ENCODE results near the gene PAIP2B.

PAIP2B gene, protein sequence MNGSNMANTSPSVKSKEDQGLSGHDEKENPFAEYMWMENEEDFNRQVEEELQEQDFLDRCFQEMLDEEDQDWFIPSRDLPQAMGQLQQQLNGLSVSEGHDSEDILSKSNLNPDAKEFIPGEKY

GRCh38 chr2:71226965-71227560 lies at the start of gene PAIP2B:
Gene PAIP2B (minus strand): TSS chr2:71227103. CDS start chr2:71202589, 24,514 bp downstream.
- H3K4me2 ChIP-seq (ENCODE audit: low read depth, low read length): peak within 1 kb of the TSS; percentile 91
- peak within 1 kb of the TSS; percentile 61 for H3K9ac ChIP-seq (ENCODE audit: low read length)

DNA sequence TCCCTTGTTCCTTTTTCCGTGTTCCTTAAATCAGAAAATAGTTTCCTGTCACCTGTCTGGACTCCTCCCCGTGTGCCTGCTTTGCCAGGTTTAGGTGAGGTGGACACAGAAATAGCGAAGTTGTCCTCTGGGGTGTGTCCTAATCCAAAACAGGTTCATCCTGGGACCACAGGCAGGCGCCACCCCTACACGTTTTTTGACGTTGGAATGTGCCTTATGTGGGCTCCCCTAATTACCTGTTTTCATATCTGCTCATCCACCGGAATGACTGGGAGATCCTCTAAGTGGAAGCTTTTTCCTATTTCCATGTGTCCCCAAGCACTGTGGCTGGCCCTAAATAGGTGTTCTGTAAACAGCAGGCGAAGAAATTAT lies 49.0 kb upstream of the PAIP2B start:
- no peak for TF ChIP-seq EZH2phosphoT487 (IDR thresholded peaks at IDR 0.05; ENCODE audit: low read length)
- no peak for TF ChIP-seq EZH2 (optimal IDR thresholded peaks at IDR 0.05; ENCODE audit: low read depth, low read length)
- TF ChIP-seq CTCF (IDR thresholded peaks at IDR 0.05; ENCODE audit: low read length): no peak
- peak overlapping the region; percentile 78 for H3K4me3 ChIP-seq (ENCODE audit: low read length)
- peak; percentile 7 for DNase-seq
- peak overlapping the region; percentile 78 for H3K4me2 ChIP-seq (ENCODE audit: low read depth, low read length)
- H3K79me2 ChIP-seq (ENCODE audit: low read length): peaks cover 28% of the 10 kb centered on the region
- H4K20me1 ChIP-seq (ENCODE audit: insufficient read depth, low read length): no peaks in the 10 kb centered on the region
- H3K27ac ChIP-seq (ENCODE audit: low read length): no peak overlapping the region
- peaks cover 9% of the 10 kb centered on the region; the same call in 1 of the 2 replicates for H3F3A ChIP-seq (ENCODE audit: insufficient read depth, low read length)
- H3K27me3 ChIP-seq (replicated peaks; ENCODE audit: insufficient read depth, low read length): no peaks in the 10 kb centered on the region
- no peaks in the 10 kb centered on the region for H3K9me3 ChIP-seq (replicated peaks; ENCODE audit: insufficient read depth, low read length)
- H3K4me1 ChIP-seq (ENCODE audit: low read length): peaks cover 8% of the 10 kb centered on the region; the same call in 1 of the 2 replicates
- H3K9me2 ChIP-seq (replicated peaks; ENCODE audit: insufficient read depth, low read length): no peaks in the 10 kb centered on the region
- H3K36me3 ChIP-seq (replicated peaks; ENCODE audit: insufficient read depth, low read length): no peaks in the 10 kb centered on the region
- peak overlapping the region; percentile 75 for H2AFZ ChIP-seq (ENCODE audit: low read length)
- H3K9ac ChIP-seq (ENCODE audit: low read length): peak overlapping the region; percentile 53; the same call in 1 of the 2 replicates

More at GRCh38 chr2:71226965-71227560, at the start of gene PAIP2B:
- no peak for TF ChIP-seq EZH2 (optimal IDR thresholded peaks at IDR 0.05; ENCODE audit: low read depth, low read length)
- Histone ChIP-seq H2AFZ (ENCODE audit: low read length) (peak within 1 kb of the TSS; percentile 85), H3K4me3 (ENCODE audit: low read length) (peak within 1 kb of the TSS; percentile 80), H3K9me2 (replicated peaks; ENCODE audit: insufficient read depth, low read length) (no peaks in the 10 kb centered on the region), H3K9me3 (replicated peaks; ENCODE audit: insufficient read depth, low read length) (no peaks in the 10 kb centered on the region), H3F3A (ENCODE audit: insufficient read depth, low read length) (no peaks in the 10 kb centered on the region), H3K27ac (ENCODE audit: low read length) (peak within 1 kb of the TSS; percentile 66; the same call in 1 of the 2 replicates), H3K36me3 (replicated peaks; ENCODE audit: insufficient read depth, low read length) (no peaks in the 10 kb centered on the region), H3K27me3 (replicated peaks; ENCODE audit: insufficient read depth, low read length) (no peaks in the 10 kb centered on the region), H3K4me1 (ENCODE audit: low read length) (peaks cover 13% of the 10 kb centered on the region; the same call in 1 of the 2 replicates), H4K20me1 (ENCODE audit: insufficient read depth, low read length) (no peaks in the 10 kb centered on the region), H3K79me2 (ENCODE audit: low read length) (no peaks in the 10 kb centered on the region)
- DNase-seq: peak; percentile 99

- H3K9ac ChIP-seq (ENCODE audit: low read length): no peak overlapping the region
- no peaks in the 10 kb centered on the region for H3K36me3 ChIP-seq (replicated peaks; ENCODE audit: insufficient read depth, low read length)
- H3F3A ChIP-seq (ENCODE audit: insufficient read depth, low read length): no peaks in the 10 kb centered on the region
- no peaks in the 10 kb centered on the region for H3K4me1 ChIP-seq (ENCODE audit: low read length)
- H3K27ac ChIP-seq (ENCODE audit: low read length): no peak overlapping the region
- H2AFZ ChIP-seq (ENCODE audit: low read length): no peak overlapping the region
- no peaks in the 10 kb centered on the region for H3K9me3 ChIP-seq (replicated peaks; ENCODE audit: insufficient read depth, low read length)
- H3K4me2 ChIP-seq (ENCODE audit: low read depth, low read length): no peak overlapping the region
- no peaks in the 10 kb centered on the region for H3K27me3 ChIP-seq (replicated peaks; ENCODE audit: insufficient read depth, low read length)
- TF ChIP-seq CTCF (IDR thresholded peaks at IDR 0.05; ENCODE audit: low read length): no peak
- no peak for TF ChIP-seq EZH2 (optimal IDR thresholded peaks at IDR 0.05; ENCODE audit: low read depth, low read length)
- no peak for TF ChIP-seq EZH2phosphoT487 (IDR thresholded peaks at IDR 0.05; ENCODE audit: low read length)
- H4K20me1 ChIP-seq (ENCODE audit: insufficient read depth, low read length): no peaks in the 10 kb centered on the region
- no peak overlapping the region for H3K4me3 ChIP-seq (ENCODE audit: low read length)
- H3K79me2 ChIP-seq (ENCODE audit: low read length): no peaks in the 10 kb centered on the region
- H3K9me2 ChIP-seq (replicated peaks; ENCODE audit: insufficient read depth, low read length): no peaks in the 10 kb centered on the region
- DNase-seq: no peak
These were observed 42.7 kb upstream of the PAIP2B start for GRCh38 chr2:71269511-71270090.
